BE2C (cell line): ENCODE data around the gene EPS15.
A peak's percentile ranks its signal among the peaks of the same experiment; 100 is the strongest.

Source experiments
- DNase-seq: peaks from one replicate; pipeline ENCODE4 v3.0.0-alpha.2; 2020
- H3K27me3 ChIP-seq: fragments of 250-450 bp; sonication (Bioruptor Pico); 2 replicates; pipeline ENCODE4 v1.5.1; 2020; ENCODE audit warnings: mild to moderate bottlenecking
- H3K36me3 ChIP-seq: fragments of 250-450 bp; sonication (Bioruptor Pico); 2 replicates; pipeline ENCODE4 v1.5.1; 2020; ENCODE audit warnings: mild to moderate bottlenecking
- H3K4me1 ChIP-seq: fragments of 250-450 bp; sonication (Bioruptor Pico); 2 replicates; pipeline ENCODE4 v1.5.1; 2020
- H3K4me3 ChIP-seq: 2 replicates; pipeline ENCODE4 v1.5.1; 2011; ENCODE audit warnings: low read depth, low read length
- H3K9me3 ChIP-seq: fragments of 250-450 bp; sonication (Bioruptor Pico); 2 replicates; pipeline ENCODE4 v1.5.1; 2020
- CTCF ChIP-seq: IDR thresholded peaks from 2 replicates; pipeline ENCODE4 v1.5.1; 2012; ENCODE audit warnings: mild to moderate bottlenecking, low read depth, low read length

EPS15 gene

DNA sequence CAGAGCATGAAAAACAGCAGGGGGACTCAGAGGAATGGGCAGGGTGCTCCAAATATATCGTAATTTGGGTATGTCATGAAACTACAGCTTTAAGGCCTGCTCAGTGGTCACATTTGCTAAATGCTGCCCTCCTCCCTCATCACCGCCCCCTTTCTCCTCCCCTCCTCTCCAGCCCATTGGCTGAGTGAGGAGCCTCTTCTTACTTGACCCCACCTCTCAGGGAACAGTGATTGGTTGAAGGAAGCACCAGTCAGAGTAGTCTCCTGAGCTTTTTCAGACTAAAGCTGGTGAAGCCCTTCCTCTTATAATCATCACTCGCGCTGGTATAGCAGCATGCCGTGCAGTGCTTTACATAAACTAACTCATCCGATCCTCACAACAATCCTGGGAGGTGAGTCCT, 178.7 kb downstream of the EPS15 start:
- Histone ChIP-seq H3K4me3 (no peak overlapping the region), H3K27me3 (no peaks in the 10 kb centered on the region), H3K36me3 (no peaks in the 10 kb centered on the region), H3K9me3 (no peaks in the 10 kb centered on the region), H3K4me1 (no peaks in the 10 kb centered on the region)
- no peak for DNase-seq
- no peak for TF ChIP-seq CTCF

- H3K9me3 ChIP-seq = no peaks in the 10 kb centered on the region
- H3K4me3 ChIP-seq = no peak overlapping the region
Observed at GRCh38 chr1:51336711-51337110, 182.4 kb downstream of the EPS15 start.

GRCh38 chr1:51336004-51336403, 183.1 kb downstream of the EPS15 start:
- no peaks in the 10 kb centered on the region for H3K27me3 ChIP-seq
- no peaks in the 10 kb centered on the region for H3K36me3 ChIP-seq
- peaks cover 8% of the 10 kb centered on the region for H3K4me1 ChIP-seq
- TF ChIP-seq CTCF = no peak
- no peak for DNase-seq
- no peak overlapping the region for H3K4me3 ChIP-seq
- H3K9me3 ChIP-seq = no peaks in the 10 kb centered on the region

More at GRCh38 chr1:51336711-51337110, 182.4 kb downstream of the EPS15 start:
- Histone ChIP-seq H3K36me3 (no peaks in the 10 kb centered on the region), H3K27me3 (no peaks in the 10 kb centered on the region), H3K4me1 (peaks cover 1% of the 10 kb centered on the region; the same call in 1 of the 2 replicates)
- no peak for TF ChIP-seq CTCF
- no peak for DNase-seq

- H3K36me3 ChIP-seq = no peaks in the 10 kb centered on the region
- H3K4me1 ChIP-seq = peaks cover 14% of the 10 kb centered on the region
- no peak for TF ChIP-seq CTCF
- peak; percentile 68 for DNase-seq
- no peaks in the 10 kb centered on the region for H3K27me3 ChIP-seq
- no peaks in the 10 kb centered on the region for H3K9me3 ChIP-seq
- peak overlapping the region; percentile 56 for H3K4me3 ChIP-seq
Observed at GRCh38 chr1:51331206-51332100, 187.6 kb downstream of the EPS15 start.

- no peak for TF ChIP-seq CTCF
Observed at GRCh38 chr1:51330331-51331201, 188.5 kb downstream of the EPS15 start, which contains the start of gene TTC39A. Gene TTC39A, minus strand, starts transcription at chr1:51330562. Its CDS starts 85 bp downstream, at chr1:51330477.

More at GRCh38 chr1:51330331-51331201, 188.5 kb downstream of the EPS15 start, which contains the start of gene TTC39A:
- Histone ChIP-seq H3K27me3 (no peaks in the 10 kb centered on the region), H3K4me3 (peak within 1 kb of the TSS; percentile 56), H3K4me1 (peaks cover 20% of the 10 kb centered on the region), H3K36me3 (no peaks in the 10 kb centered on the region), H3K9me3 (no peaks in the 10 kb centered on the region)
- DNase-seq = no peak
